ENCODE results near the gene DAGLA.

DNA sequence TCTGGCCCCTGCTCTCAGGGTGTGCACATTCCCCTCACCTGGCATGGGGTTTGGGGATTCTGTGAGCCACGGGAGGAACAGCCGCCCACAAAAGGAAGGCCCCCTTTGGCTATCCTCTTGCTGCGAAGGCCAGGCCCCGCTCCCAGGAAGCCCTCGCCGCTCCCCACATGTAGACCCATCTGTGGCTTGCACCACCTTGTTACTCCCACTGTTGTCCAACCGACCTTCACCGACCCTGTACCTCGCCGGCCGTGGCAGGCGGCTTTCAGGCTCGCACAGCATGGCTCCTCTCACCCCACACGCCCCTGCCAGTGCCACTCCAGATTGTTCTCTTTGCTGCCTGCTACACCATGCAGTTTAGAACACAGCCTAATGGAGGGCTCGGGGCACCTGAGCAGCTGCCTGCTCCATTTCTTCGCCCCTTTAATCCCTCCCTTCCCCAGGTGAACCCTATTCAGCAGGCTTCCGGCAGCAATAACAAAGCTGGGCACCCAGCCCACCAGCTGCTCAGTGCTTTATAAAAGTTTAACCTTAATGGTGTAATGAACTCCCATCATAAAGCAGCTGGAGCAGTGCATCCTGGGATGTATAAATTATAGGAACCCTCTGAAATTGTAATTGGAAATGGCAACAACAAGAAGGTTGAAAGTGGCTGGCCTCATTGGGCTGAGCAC, 10.7 kb downstream of the DAGLA start:
- TF ChIP-seq SUZ12 (IDR thresholded peaks at IDR 0.05) (no peak), SP1 (IDR thresholded peaks at IDR 0.05) (no peak), HDGF (IDR thresholded peaks at IDR 0.05; ENCODE audit: borderline replicate concordance) (no peak), FOXK2 (IDR thresholded peaks at IDR 0.05) (no peak), BHLHE40 (IDR thresholded peaks at IDR 0.05; ENCODE audit: borderline replicate concordance) (no peak), FOXA1 (IDR thresholded peaks at IDR 0.05) (no peak), ARNT (IDR thresholded peaks at IDR 0.05) (no peak), NFRKB (IDR thresholded peaks at IDR 0.05) (no peak), FOXM1 (IDR thresholded peaks at IDR 0.05; ENCODE audit: borderline replicate concordance) (no peak), LEF1 (IDR thresholded peaks at IDR 0.05; ENCODE audit: borderline replicate concordance) (no peak), CTBP1 (IDR thresholded peaks at IDR 0.05; ENCODE audit: borderline replicate concordance) (no peak), TARDBP (IDR thresholded peaks at IDR 0.05) (no peak)
